Loucy (cell line): Measurements from ENCODE around the gene C9orf153.

Source experiments
- H2AFZ ChIP-seq: fragments of 200-600 bp; sonication (generic); 2 replicates; pipeline ENCODE4 v1.6.0; 2016; ENCODE audit warnings: antibody characterized with exemption, mild to moderate bottlenecking, low read length, moderate library complexity
- H3F3A ChIP-seq: fragments of 200-600 bp; 2 replicates; pipeline ENCODE4 v1.6.0; 2016; ENCODE audit warnings: antibody characterized with exemption, low read depth, mild to moderate bottlenecking
- H3K27me3 ChIP-seq: fragments of 200-600 bp; sonication (generic); 2 replicates; pipeline ENCODE4 v1.6.1; 2014; ENCODE audit warnings: low read length, mild to moderate bottlenecking; ENCODE audit not compliant: insufficient read depth, poor library complexity, severe bottlenecking
- H3K36me3 ChIP-seq: fragments of 200-600 bp; sonication (generic); 2 replicates; pipeline ENCODE4 v1.6.1; 2016; ENCODE audit warnings: low read length; ENCODE audit not compliant: insufficient read depth
- H3K4me1 ChIP-seq: fragments of 200-600 bp; sonication (generic); 2 replicates; pipeline ENCODE4 v1.5.1; 2014; ENCODE audit warnings: low read length, mild to moderate bottlenecking; ENCODE audit not compliant: insufficient read depth, poor library complexity, severe bottlenecking
- H3K4me2 ChIP-seq: fragments of 200-600 bp; sonication (generic); 2 replicates; pipeline ENCODE4 v1.6.0; 2014; ENCODE audit warnings: antibody characterized with exemption, low read length, low read depth, mild to moderate bottlenecking; ENCODE audit not compliant: poor library complexity, severe bottlenecking
- H3K4me3 ChIP-seq: fragments of 200-600 bp; sonication (generic); 2 replicates; pipeline ENCODE4 v1.5.1; 2014; ENCODE audit warnings: low read length, mild to moderate bottlenecking, mixed read lengths; ENCODE audit not compliant: poor library complexity, severe bottlenecking
- H3K79me2 ChIP-seq: fragments of 200-600 bp; sonication (generic); 2 replicates; pipeline ENCODE4 v1.6.1; 2014; ENCODE audit warnings: low read length; ENCODE audit not compliant: insufficient read depth
- H3K9ac ChIP-seq: fragments of 200-600 bp; sonication (generic); 2 replicates; pipeline ENCODE4 v1.6.0; 2014; ENCODE audit warnings: mild to moderate bottlenecking, low read depth, low read length, moderate library complexity; ENCODE audit not compliant: poor library complexity, severe bottlenecking
- H3K9me2 ChIP-seq: fragments of 200-600 bp; sonication (generic); replicated peaks from 2 replicates; pipeline ENCODE4 v1.6.1; 2016; ENCODE audit warnings: low read depth, low read length, mixed read lengths
- H3K9me3 ChIP-seq: fragments of 200-600 bp; sonication (generic); 2 replicates; pipeline ENCODE4 v1.6.1; 2014; ENCODE audit warnings: mild to moderate bottlenecking, antibody characterized with exemption, low read length, low read depth; ENCODE audit not compliant: insufficient read depth
- H4K20me1 ChIP-seq: fragments of 200-600 bp; sonication (generic); 2 replicates; pipeline ENCODE4 v1.6.0; 2014; ENCODE audit warnings: antibody characterized with exemption, low read length, mild to moderate bottlenecking; ENCODE audit not compliant: insufficient read depth, poor library complexity, severe bottlenecking
- EZH2phosphoT487 ChIP-seq: fragments of 200-600 bp; IDR thresholded peaks from 2 replicates; pipeline ENCODE4 v1.6.1; 2018; ENCODE audit warnings: antibody characterized with exemption, mild to moderate bottlenecking, moderate library complexity, borderline replicate concordance
- TF ChIP-seq, protein P1 (sequence below): fragments of 200-600 bp; sonication (generic); conservative IDR thresholded peaks from 2 replicates; pipeline ENCODE4 v1.5.1; 2014; ENCODE audit warnings: mild to moderate bottlenecking, antibody characterized with exemption, low read length

C9orf153 gene

GRCh38 chr9:86186696-86187095, 72.8 kb downstream of the C9orf153 start:
- Histone ChIP-seq H3K4me1 (no peaks in the 10 kb centered on the region), H4K20me1 (no peaks in the 10 kb centered on the region), H3K4me3 (no peak overlapping the region), H3K36me3 (no peaks in the 10 kb centered on the region), H3F3A (no peaks in the 10 kb centered on the region), H3K27me3 (no peaks in the 10 kb centered on the region), H3K9ac (no peak overlapping the region), H3K9me2 (no peaks in the 10 kb centered on the region), H2AFZ (no peak overlapping the region), H3K9me3 (no peaks in the 10 kb centered on the region; the same call in 1 of the 2 replicates), H3K4me2 (no peak overlapping the region), H3K79me2 (no peaks in the 10 kb centered on the region)
- TF ChIP-seq, protein P1, sequence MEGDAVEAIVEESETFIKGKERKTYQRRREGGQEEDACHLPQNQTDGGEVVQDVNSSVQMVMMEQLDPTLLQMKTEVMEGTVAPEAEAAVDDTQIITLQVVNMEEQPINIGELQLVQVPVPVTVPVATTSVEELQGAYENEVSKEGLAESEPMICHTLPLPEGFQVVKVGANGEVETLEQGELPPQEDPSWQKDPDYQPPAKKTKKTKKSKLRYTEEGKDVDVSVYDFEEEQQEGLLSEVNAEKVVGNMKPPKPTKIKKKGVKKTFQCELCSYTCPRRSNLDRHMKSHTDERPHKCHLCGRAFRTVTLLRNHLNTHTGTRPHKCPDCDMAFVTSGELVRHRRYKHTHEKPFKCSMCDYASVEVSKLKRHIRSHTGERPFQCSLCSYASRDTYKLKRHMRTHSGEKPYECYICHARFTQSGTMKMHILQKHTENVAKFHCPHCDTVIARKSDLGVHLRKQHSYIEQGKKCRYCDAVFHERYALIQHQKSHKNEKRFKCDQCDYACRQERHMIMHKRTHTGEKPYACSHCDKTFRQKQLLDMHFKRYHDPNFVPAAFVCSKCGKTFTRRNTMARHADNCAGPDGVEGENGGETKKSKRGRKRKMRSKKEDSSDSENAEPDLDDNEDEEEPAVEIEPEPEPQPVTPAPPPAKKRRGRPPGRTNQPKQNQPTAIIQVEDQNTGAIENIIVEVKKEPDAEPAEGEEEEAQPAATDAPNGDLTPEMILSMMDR, result no peak
- TF ChIP-seq EZH2phosphoT487, result no peak

DNA sequence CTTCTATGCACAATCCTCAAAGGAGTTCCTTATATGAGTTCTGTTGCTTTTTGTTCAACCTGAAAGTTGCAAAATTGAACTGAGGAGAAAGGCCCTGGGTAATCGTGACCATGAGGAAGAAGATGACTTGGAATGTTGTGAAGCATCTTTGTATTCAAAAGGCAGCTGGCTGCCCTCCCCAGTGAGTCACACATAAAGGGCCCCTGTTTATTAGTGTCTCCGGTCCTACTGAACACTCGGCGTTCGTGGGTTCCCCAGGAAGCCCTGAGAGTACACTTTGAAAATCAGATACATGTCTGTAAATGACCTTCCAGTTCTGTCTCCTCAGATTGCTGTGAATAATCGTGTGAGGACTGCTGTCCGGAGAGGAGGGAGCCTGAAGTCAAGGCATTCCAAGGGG, 73.6 kb downstream of the C9orf153 start:
- no peaks in the 10 kb centered on the region for H3K9me2 ChIP-seq
- no peaks in the 10 kb centered on the region for H3K79me2 ChIP-seq
- H3K36me3 ChIP-seq, result no peaks in the 10 kb centered on the region
- no peaks in the 10 kb centered on the region for H4K20me1 ChIP-seq
- H3K4me2 ChIP-seq, result no peak overlapping the region
- no peaks in the 10 kb centered on the region; the same call in 1 of the 2 replicates for H3K9me3 ChIP-seq
- H3K4me3 ChIP-seq, result no peak overlapping the region
- TF ChIP-seq, protein P1, result no peak
- TF ChIP-seq EZH2phosphoT487, result no peak
- H3F3A ChIP-seq, result no peaks in the 10 kb centered on the region
- H3K27me3 ChIP-seq, result no peaks in the 10 kb centered on the region
- no peaks in the 10 kb centered on the region for H3K4me1 ChIP-seq
- H3K9ac ChIP-seq, result no peak overlapping the region
- H2AFZ ChIP-seq, result no peak overlapping the region

DNA sequence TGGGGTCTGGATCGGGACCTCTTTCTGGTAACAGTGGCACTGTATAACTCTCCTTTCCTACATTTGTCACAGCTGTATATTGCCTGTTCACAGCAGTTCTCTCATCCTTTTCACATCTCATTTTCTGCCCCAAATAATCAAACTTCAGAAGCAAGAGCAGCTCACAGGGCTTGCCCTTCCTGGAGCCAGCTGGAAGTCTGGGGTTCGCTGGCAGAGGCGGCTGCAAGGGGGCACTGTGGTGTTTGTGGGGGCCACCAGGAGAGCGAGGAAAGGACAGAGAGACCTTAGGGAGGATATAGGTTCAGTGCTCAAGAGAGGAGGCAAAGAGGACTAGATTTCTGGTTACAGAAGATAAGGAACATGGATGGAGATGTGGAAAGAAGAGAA, 75.3 kb downstream of the C9orf153 start:
- H3K4me2 ChIP-seq, result no peak overlapping the region
- TF ChIP-seq EZH2phosphoT487, result no peak
- no peak overlapping the region for H3K9ac ChIP-seq

More for the DNA sequence above, 75.3 kb downstream of the C9orf153 start:
- no peak overlapping the region for H3K4me3 ChIP-seq
- no peaks in the 10 kb centered on the region for H3K36me3 ChIP-seq
- no peaks in the 10 kb centered on the region for H3K79me2 ChIP-seq
- no peaks in the 10 kb centered on the region for H4K20me1 ChIP-seq
- no peaks in the 10 kb centered on the region for H3K9me2 ChIP-seq
- no peaks in the 10 kb centered on the region for H3K27me3 ChIP-seq
- no peaks in the 10 kb centered on the region for H3F3A ChIP-seq
- no peaks in the 10 kb centered on the region for H3K4me1 ChIP-seq
- H2AFZ ChIP-seq, result no peak overlapping the region
- no peaks in the 10 kb centered on the region; the same call in 1 of the 2 replicates for H3K9me3 ChIP-seq
